ENCODE measurements around the gene KCNQ1. TPM values are rescaled to one million over a fixed set of nuclear protein-coding genes. Genes with fewer than 3 reads are reported as not detected.

KCNQ1 gene
- total and polyA plus RNA-seq, 2 donors (not counting 1 experiment from before 2014, with no cell fraction given): 21.5 to 28.8 TPM

GRCh38 chr11:2564588-2565425 lies 120.0 kb downstream of the KCNQ1 start:
- Histone ChIP-seq H3K9ac (ENCODE audit: low read length) (no peak overlapping the region), H2AFZ (ENCODE audit: insufficient read depth, low read depth, low read length, poor library complexity, severe bottlenecking) (no peak overlapping the region), H3K4me1 (ENCODE audit: control insufficient read depth in 2 of 2, insufficient read depth in 2 of 2, low read length in 2 of 2) (peaks cover under 1 to 1% of the 10 kb centered on the region in 2 donors), H3K27me3 (replicated peaks in 1 of 4; ENCODE audit: control extremely low read depth in 1 of 4, control insufficient read depth in 3 of 4, insufficient read depth in 4 of 4, low read length in 3 of 4) (no peaks in the 10 kb centered on the region), H3K36me3 (replicated peaks in 1 of 2; ENCODE audit: control extremely low read depth in 1 of 2, control insufficient read depth in 1 of 2, extremely low read depth in 1 of 2, insufficient read depth in 2 of 2, low read length in 1 of 2) (peaks cover 0 to 3% of the 10 kb centered on the region in 2 experiments), H3K4me3 (ENCODE audit: control extremely low read depth in 1 of 5, extremely low read depth in 1 of 5, insufficient read depth in 1 of 5, low read depth in 2 of 5, low read length in 4 of 5) (no peak overlapping the region), H3K79me2 (ENCODE audit: control insufficient read depth, insufficient read depth, low read length) (no peaks in the 10 kb centered on the region), H3K4me2 (replicated peaks; ENCODE audit: low read depth, low read length, poor library complexity, severe bottlenecking) (no peak overlapping the region), H3K9me3 (ENCODE audit: control extremely low read depth in 1 of 3, control insufficient read depth in 2 of 3, insufficient read depth in 1 of 3, low read length in 2 of 3) (no peaks in the 10 kb centered on the region), H4K20me1 (ENCODE audit: control insufficient read depth, insufficient read depth, low read length, poor library complexity, severe bottlenecking) (peaks cover 13% of the 10 kb centered on the region), H3K27ac (ENCODE audit: low read length in 2 of 2) (no peak overlapping the region)
- no peak for TF ChIP-seq EZH2 (IDR thresholded peaks at IDR 0.05; ENCODE audit: borderline replicate concordance, insufficient read depth, low read depth, low read length, poor library complexity, severe bottlenecking)
- no peak for TF ChIP-seq CTCF (IDR thresholded peaks at IDR 0.05)
- H3K4me1 Mint-ChIP-seq: peaks cover 2% of the 10 kb centered on the region
- WGBS (ENCODE audit: insufficient coverage): 69% methylated on average over 2 of the region's 16 CpGs
- no peak overlapping the region for H3K4me3 Mint-ChIP-seq
- no peaks in the 10 kb centered on the region for H3K9me3 Mint-ChIP-seq (ENCODE audit: insufficient read depth)
- no peaks in the 10 kb centered on the region for H3K27me3 Mint-ChIP-seq
- ATAC-seq (ENCODE audit: low read depth) (no peak), DNase-seq (no peak)
- H3K27ac Mint-ChIP-seq: no peak overlapping the region
- CTCF ChIA-PET: no interaction called here
- intact Hi-C loops (cut with micrococcal nuclease): no loop called here
- POLR2A ChIA-PET: no interaction called here

GRCh38 chr11:2565447-2566222 lies 120.8 kb downstream of the KCNQ1 start:
- CTCF ChIA-PET: no interaction called here
- Histone ChIP-seq H3K27me3 (replicated peaks in 1 of 4; ENCODE audit: control extremely low read depth in 1 of 4, control insufficient read depth in 3 of 4, insufficient read depth in 4 of 4, low read length in 3 of 4) (no peaks in the 10 kb centered on the region), H3K36me3 (replicated peaks in 1 of 2; ENCODE audit: control extremely low read depth in 1 of 2, control insufficient read depth in 1 of 2, extremely low read depth in 1 of 2, insufficient read depth in 2 of 2, low read length in 1 of 2) (peaks cover 0 to 3% of the 10 kb centered on the region in 2 experiments), H4K20me1 (ENCODE audit: control insufficient read depth, insufficient read depth, low read length, poor library complexity, severe bottlenecking) (peaks cover 11% of the 10 kb centered on the region), H3K4me1 (ENCODE audit: control insufficient read depth in 2 of 2, insufficient read depth in 2 of 2, low read length in 2 of 2) (no peaks in the 10 kb centered on the region), H3K9ac (ENCODE audit: low read length) (no peak overlapping the region), H3K9me3 (ENCODE audit: control extremely low read depth in 1 of 3, control insufficient read depth in 2 of 3, insufficient read depth in 1 of 3, low read length in 2 of 3) (no peaks in the 10 kb centered on the region), H2AFZ (ENCODE audit: insufficient read depth, low read depth, low read length, poor library complexity, severe bottlenecking) (no peak overlapping the region), H3K4me2 (replicated peaks; ENCODE audit: low read depth, low read length, poor library complexity, severe bottlenecking) (no peak overlapping the region), H3K79me2 (ENCODE audit: control insufficient read depth, insufficient read depth, low read length) (no peaks in the 10 kb centered on the region), H3K27ac (ENCODE audit: low read length in 2 of 2) (no peak overlapping the region), H3K4me3 (ENCODE audit: control extremely low read depth in 1 of 5, extremely low read depth in 1 of 5, insufficient read depth in 1 of 5, low read depth in 2 of 5, low read length in 4 of 5) (no peak overlapping the region)
- WGBS (ENCODE audit: insufficient coverage): 94% methylated on average over 9 of the region's 13 CpGs
- Mint-ChIP-seq H3K27ac (no peak overlapping the region), H3K4me1 (peaks cover under 1% of the 10 kb centered on the region), H3K4me3 (no peak overlapping the region), H3K27me3 (no peaks in the 10 kb centered on the region), H3K9me3 (ENCODE audit: insufficient read depth) (no peaks in the 10 kb centered on the region)
- TF ChIP-seq EZH2 (IDR thresholded peaks at IDR 0.05; ENCODE audit: borderline replicate concordance, insufficient read depth, low read depth, low read length, poor library complexity, severe bottlenecking) (no peak), CTCF (IDR thresholded peaks at IDR 0.05) (no peak)
- ATAC-seq (ENCODE audit: low read depth) (no peak), DNase-seq (no peak)
- POLR2A ChIA-PET: no interaction called here
- intact Hi-C loops (cut with micrococcal nuclease): no loop called here

Measured in B cell (primary cell).